Measurements from ENCODE around the gene WSCD1. TPM values are rescaled to one million over a fixed set of nuclear protein-coding genes. Genes with fewer than 3 reads are reported as not detected.

The WSCD1 gene
- total RNA-seq (2022; extraction: Qiagen RNA extraction; ENCODE audit: low read depth), result 2.1 to 3.8 TPM (median 3.4 TPM) in 5 replicates

GRCh38 chr17:6069539-6070429 lies at the start of gene WSCD1:
TSS of gene WSCD1 (plus strand) at chr17:6070379. CDS start at chr17:6080659, 10,280 bp downstream.

Measured in A549 treated with CpdA at 1 μM for 4 hours (cell line).